NCI-H2171 treated with DMSO at 0.1 percent for 48 hours (cell line): ENCODE measurements around the gene GPRC5B.

ENCODE experiments used
- DNase-seq: peaks from one replicate; lab custom pipeline; 2025; lab: John Stamatoyannopoulos, UW

Gene GPRC5B

GRCh38 chr16:19884611-19885450, at the start of gene GPRC5B:
Gene GPRC5B (minus strand): TSS chr16:19884848. CDS start chr16:19872845, 12,003 bp downstream.
- peak; percentile 42 for DNase-seq

GRCh38 chr16:19933740-19934139, 49.1 kb upstream of the GPRC5B start:
- DNase-seq, result no peak

GRCh38 chr16:19929062-19929511, 44.4 kb upstream of the GPRC5B start:
- DNase-seq, result no peak

GRCh38 chr16:19928432-19928831, 43.8 kb upstream of the GPRC5B start:
- DNase-seq, result no peak

- DNase-seq, result no peak
These were observed 42.1 kb upstream of the GPRC5B start for GRCh38 chr16:19926449-19927390.

- no peak for DNase-seq
These were observed 38.7 kb upstream of the GPRC5B start for GRCh38 chr16:19923396-19923795.

GRCh38 chr16:19919142-19919541, 34.5 kb upstream of the GPRC5B start:
- DNase-seq, result no peak

- DNase-seq, result no peak
These were observed 31.4 kb upstream of the GPRC5B start for GRCh38 chr16:19916064-19916463.

GRCh38 chr16:19914877-19915276, 30.2 kb upstream of the GPRC5B start:
- no peak for DNase-seq

GRCh38 chr16:19913340-19913645, 28.6 kb upstream of the GPRC5B start:
- DNase-seq, result no peak

- DNase-seq, result no peak
These were observed 28.0 kb upstream of the GPRC5B start for GRCh38 chr16:19912455-19913339.

- DNase-seq, result no peak
These were observed 27.3 kb upstream of the GPRC5B start for GRCh38 chr16:19911747-19912454.

- DNase-seq, result no peak
These were observed 26.6 kb upstream of the GPRC5B start for GRCh38 chr16:19911204-19911603.

- DNase-seq, result no peak
These were observed 25.2 kb upstream of the GPRC5B start for GRCh38 chr16:19909750-19910322.

GRCh38 chr16:19908921-19909320, 24.3 kb upstream of the GPRC5B start:
- DNase-seq, result no peak

GRCh38 chr16:19907161-19907992, 22.7 kb upstream of the GPRC5B start:
- DNase-seq, result peak; percentile 75

- DNase-seq, result no peak
These were observed 16.5 kb upstream of the GPRC5B start for GRCh38 chr16:19901164-19901563.

GRCh38 chr16:19899605-19899955, 14.9 kb upstream of the GPRC5B start:
- DNase-seq, result no peak

- peak; percentile 59 for DNase-seq
These were observed 14.4 kb upstream of the GPRC5B start for GRCh38 chr16:19898924-19899604.
